ENCODE results near the gene GNG10.

GRCh38 chr9:111632060-111632459, 29.3 kb upstream of the GNG10 start:
- TF ChIP-seq, protein P1, sequence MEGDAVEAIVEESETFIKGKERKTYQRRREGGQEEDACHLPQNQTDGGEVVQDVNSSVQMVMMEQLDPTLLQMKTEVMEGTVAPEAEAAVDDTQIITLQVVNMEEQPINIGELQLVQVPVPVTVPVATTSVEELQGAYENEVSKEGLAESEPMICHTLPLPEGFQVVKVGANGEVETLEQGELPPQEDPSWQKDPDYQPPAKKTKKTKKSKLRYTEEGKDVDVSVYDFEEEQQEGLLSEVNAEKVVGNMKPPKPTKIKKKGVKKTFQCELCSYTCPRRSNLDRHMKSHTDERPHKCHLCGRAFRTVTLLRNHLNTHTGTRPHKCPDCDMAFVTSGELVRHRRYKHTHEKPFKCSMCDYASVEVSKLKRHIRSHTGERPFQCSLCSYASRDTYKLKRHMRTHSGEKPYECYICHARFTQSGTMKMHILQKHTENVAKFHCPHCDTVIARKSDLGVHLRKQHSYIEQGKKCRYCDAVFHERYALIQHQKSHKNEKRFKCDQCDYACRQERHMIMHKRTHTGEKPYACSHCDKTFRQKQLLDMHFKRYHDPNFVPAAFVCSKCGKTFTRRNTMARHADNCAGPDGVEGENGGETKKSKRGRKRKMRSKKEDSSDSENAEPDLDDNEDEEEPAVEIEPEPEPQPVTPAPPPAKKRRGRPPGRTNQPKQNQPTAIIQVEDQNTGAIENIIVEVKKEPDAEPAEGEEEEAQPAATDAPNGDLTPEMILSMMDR (IDR thresholded peaks at IDR 0.05; ENCODE audit: insufficient read depth, low read length, poor library complexity, severe bottlenecking) = no peak
- TF ChIP-seq EZH2phosphoT487 (conservative IDR thresholded peaks at IDR 0.05; ENCODE audit: low read length) = no peak

Data from SU-DHL-6 (cell line).